Measurements from ENCODE around the gene ARTN.

ARTN gene

GRCh38 chr1:43982808-43983207 is 49.2 kb downstream of the ARTN start:
- H3K27me3 ChIP-seq (ENCODE audit: insufficient read depth, insufficient read length), result no peaks in the 10 kb centered on the region
- H3K9me3 ChIP-seq (ENCODE audit: insufficient read depth, low read length), result no peaks in the 10 kb centered on the region
- H3K4me1 ChIP-seq (ENCODE audit: insufficient read depth, insufficient read length), result peaks cover 23% of the 10 kb centered on the region
- TF ChIP-seq YY1 (IDR thresholded peaks at IDR 0.05; ENCODE audit: insufficient read depth, insufficient read length) (no peak), SUZ12 (IDR thresholded peaks at IDR 0.05; ENCODE audit: extremely low read depth, insufficient read depth, insufficient read length) (no peak), ZNF274 (IDR thresholded peaks at IDR 0.05; ENCODE audit: low read depth, low read length) (no peak)
- H3K4me3 ChIP-seq (ENCODE audit: insufficient read length, low read depth), result no peak overlapping the region
- H3K36me3 ChIP-seq (ENCODE audit: insufficient read depth, insufficient read length, low read length), result peaks cover 80% of the 10 kb centered on the region
- no peak for DNase-seq (ENCODE audit: low read depth, low spot score)
- no peak overlapping the region for H3K9ac ChIP-seq (ENCODE audit: insufficient read length, low read depth)

GRCh38 chr1:43983253-43983899 is 49.8 kb downstream of the ARTN start:
- no peak overlapping the region for H3K4me3 ChIP-seq (ENCODE audit: insufficient read length, low read depth)
- H3K9ac ChIP-seq (ENCODE audit: insufficient read length, low read depth), result no peak overlapping the region
- TF ChIP-seq ZNF274 (IDR thresholded peaks at IDR 0.05; ENCODE audit: low read depth, low read length), result no peak
- TF ChIP-seq SUZ12 (IDR thresholded peaks at IDR 0.05; ENCODE audit: extremely low read depth, insufficient read depth, insufficient read length), result no peak
- TF ChIP-seq YY1 (IDR thresholded peaks at IDR 0.05; ENCODE audit: insufficient read depth, insufficient read length), result no peak
- peaks cover 77% of the 10 kb centered on the region for H3K36me3 ChIP-seq (ENCODE audit: insufficient read depth, insufficient read length, low read length)
- no peaks in the 10 kb centered on the region for H3K9me3 ChIP-seq (ENCODE audit: insufficient read depth, low read length)
- H3K4me1 ChIP-seq (ENCODE audit: insufficient read depth, insufficient read length), result peaks cover 17% of the 10 kb centered on the region
- H3K27me3 ChIP-seq (ENCODE audit: insufficient read depth, insufficient read length), result no peaks in the 10 kb centered on the region
- no peak for DNase-seq (ENCODE audit: low read depth, low spot score)

GRCh38 chr1:43984855-43985254 is 51.3 kb downstream of the ARTN start:
- TF ChIP-seq ZNF274 (IDR thresholded peaks at IDR 0.05; ENCODE audit: low read depth, low read length) (no peak), SUZ12 (IDR thresholded peaks at IDR 0.05; ENCODE audit: extremely low read depth, insufficient read depth, insufficient read length) (no peak), YY1 (IDR thresholded peaks at IDR 0.05; ENCODE audit: insufficient read depth, insufficient read length) (no peak)

GRCh38 chr1:43985984-43986595 is 52.5 kb downstream of the ARTN start:
- Histone ChIP-seq H3K36me3 (ENCODE audit: insufficient read depth, insufficient read length, low read length) (peaks cover 75% of the 10 kb centered on the region), H3K4me1 (ENCODE audit: insufficient read depth, insufficient read length) (peaks cover 12% of the 10 kb centered on the region)

More at GRCh38 chr1:43984855-43985254, 51.3 kb downstream of the ARTN start:
- H3K27me3 ChIP-seq (ENCODE audit: insufficient read depth, insufficient read length), result no peaks in the 10 kb centered on the region
- peaks cover 15% of the 10 kb centered on the region for H3K4me1 ChIP-seq (ENCODE audit: insufficient read depth, insufficient read length)
- H3K9me3 ChIP-seq (ENCODE audit: insufficient read depth, low read length), result no peaks in the 10 kb centered on the region
- no peak overlapping the region for H3K9ac ChIP-seq (ENCODE audit: insufficient read length, low read depth)
- DNase-seq (ENCODE audit: low read depth, low spot score), result no peak
- no peak overlapping the region for H3K4me3 ChIP-seq (ENCODE audit: insufficient read length, low read depth)
- H3K36me3 ChIP-seq (ENCODE audit: insufficient read depth, insufficient read length, low read length), result peaks cover 76% of the 10 kb centered on the region

GRCh38 chr1:43986712-43987111 is 53.1 kb downstream of the ARTN start:
- Histone ChIP-seq H3K4me1 (ENCODE audit: insufficient read depth, insufficient read length) (peaks cover 9% of the 10 kb centered on the region), H3K36me3 (ENCODE audit: insufficient read depth, insufficient read length, low read length) (peaks cover 69% of the 10 kb centered on the region), H3K9me3 (ENCODE audit: insufficient read depth, low read length) (no peaks in the 10 kb centered on the region), H3K9ac (ENCODE audit: insufficient read length, low read depth) (peak overlapping the region; percentile 11), H3K27me3 (ENCODE audit: insufficient read depth, insufficient read length) (no peaks in the 10 kb centered on the region), H3K4me3 (ENCODE audit: insufficient read length, low read depth) (no peak overlapping the region)
- DNase-seq (ENCODE audit: low read depth, low spot score), result no peak
- TF ChIP-seq ZNF274 (IDR thresholded peaks at IDR 0.05; ENCODE audit: low read depth, low read length), result no peak
- TF ChIP-seq SUZ12 (IDR thresholded peaks at IDR 0.05; ENCODE audit: extremely low read depth, insufficient read depth, insufficient read length), result no peak
- no peak for TF ChIP-seq YY1 (IDR thresholded peaks at IDR 0.05; ENCODE audit: insufficient read depth, insufficient read length)

More at GRCh38 chr1:43985984-43986595, 52.5 kb downstream of the ARTN start:
- H3K9me3 ChIP-seq (ENCODE audit: insufficient read depth, low read length), result no peaks in the 10 kb centered on the region
- H3K27me3 ChIP-seq (ENCODE audit: insufficient read depth, insufficient read length), result no peaks in the 10 kb centered on the region
- no peak overlapping the region for H3K9ac ChIP-seq (ENCODE audit: insufficient read length, low read depth)
- no peak for DNase-seq (ENCODE audit: low read depth, low spot score)
- TF ChIP-seq ZNF274 (IDR thresholded peaks at IDR 0.05; ENCODE audit: low read depth, low read length) (no peak), SUZ12 (IDR thresholded peaks at IDR 0.05; ENCODE audit: extremely low read depth, insufficient read depth, insufficient read length) (no peak), YY1 (IDR thresholded peaks at IDR 0.05; ENCODE audit: insufficient read depth, insufficient read length) (no peak)
- H3K4me3 ChIP-seq (ENCODE audit: insufficient read length, low read depth), result no peak overlapping the region
